D721Med (cell line): ENCODE results near the gene DNAJC18.
A peak's percentile ranks its signal among the peaks of the same experiment; 100 is the strongest.

Experiments
- DNase-seq: peaks from one replicate; pipeline ENCODE4 v3.0.0; 2011; ENCODE audit warnings: low spot score; ENCODE audit not compliant: insufficient read length
- FAIRE-seq: peaks from 2 replicates; lab custom pipeline; 2011; peaks lifted over from hg19 to GRCh38; lab: Jason Lieb, UNC
- CTCF ChIP-seq: IDR thresholded peaks from 2 replicates; pipeline ENCODE4 v1.5.1; 2012; ENCODE audit warnings: mild to moderate bottlenecking, control low read depth; ENCODE audit not compliant: insufficient read depth; ENCODE audit errors: missing control alignments

DNAJC18 gene

GRCh38 chr5:139431706-139432105, 7.6 kb downstream of the DNAJC18 start:
- no peak for TF ChIP-seq CTCF
- FAIRE-seq (no peak), DNase-seq (no peak)

- FAIRE-seq (no peak), DNase-seq (no peak)
- TF ChIP-seq CTCF = no peak
These were observed 9.3 kb downstream of the DNAJC18 start for GRCh38 chr5:139430015-139430414.

- no peak for FAIRE-seq
- TF ChIP-seq CTCF = no peak
- DNase-seq = no peak
These were observed 13.0 kb downstream of the DNAJC18 start for GRCh38 chr5:139426203-139426885.

- TF ChIP-seq CTCF = no peak
- DNase-seq (no peak), FAIRE-seq (no peak)
These were observed 13.8 kb downstream of the DNAJC18 start for GRCh38 chr5:139425497-139425896.

GRCh38 chr5:139422307-139422893, 16.9 kb downstream of the DNAJC18 start:
- peak; percentile 76 for DNase-seq
- peak; percentile 58 for FAIRE-seq
- peak; percentile 99 for TF ChIP-seq CTCF

- DNase-seq (no peak), FAIRE-seq (no peak)
- TF ChIP-seq CTCF = no peak
These were observed 19.8 kb downstream of the DNAJC18 start for GRCh38 chr5:139419226-139420192.
